Endothelial cell of umbilical vein (primary cell): ENCODE results near the gene RABEPK.
"Not testable (repeated sequence)": the region's sequence is repeated elsewhere in the genome, so short reads cannot be mapped to it uniquely, and the experiment has no call there.

Source experiments
- EZH2 ChIP-seq: IDR thresholded peaks from 2 replicates; pipeline ENCODE4 v1.6.1; 2012; ENCODE audit warnings: borderline replicate concordance, low read depth, mild to moderate bottlenecking, moderate library complexity, low read length, inconsistent platforms; ENCODE audit not compliant: severe bottlenecking
- JUN ChIP-seq: IDR thresholded peaks from 2 replicates; pipeline ENCODE4 v1.6.1; 2011; ENCODE audit warnings: borderline replicate concordance, low read depth; ENCODE audit not compliant: insufficient read length, insufficient read depth
- MYC ChIP-seq: IDR thresholded peaks from one replicate; pipeline ENCODE4 v1.6.1; 2011; ENCODE audit warnings: mild to moderate bottlenecking, low read depth, low read length
- POLR2A ChIP-seq: IDR thresholded peaks from 2 replicates; pipeline ENCODE4 v1.6.1; 2012; ENCODE audit warnings: low read depth, mild to moderate bottlenecking, control low read depth, low read length
- POLR2AphosphoS5 ChIP-seq: IDR thresholded peaks from 2 replicates; pipeline ENCODE4 v1.6.1; 2012; ENCODE audit warnings: low read depth, mild to moderate bottlenecking, control low read depth, low read length, moderate library complexity; ENCODE audit not compliant: insufficient read depth
- TF ChIP-seq, protein P1 (sequence below), 2 donors: IDR thresholded peaks; 1 replicate in 1 of 2; 2 replicates in 1 of 2; pipeline ENCODE4 v1.5.1; 2011; ENCODE audit warnings: low read length in 2 of 2, mild to moderate bottlenecking in 2 of 2, moderate library complexity in 2 of 2, control low read depth in 1 of 2, inconsistent platforms in 1 of 2, low read depth in 1 of 2; ENCODE audit not compliant: insufficient read depth in 1 of 2; ENCODE audit errors: extremely low read depth in 1 of 2
- TF ChIP-seq, protein P2 (sequence below): IDR thresholded peaks from 2 replicates; pipeline ENCODE4 v1.6.1; 2011; ENCODE audit not compliant: insufficient read depth, insufficient read length

DNA sequence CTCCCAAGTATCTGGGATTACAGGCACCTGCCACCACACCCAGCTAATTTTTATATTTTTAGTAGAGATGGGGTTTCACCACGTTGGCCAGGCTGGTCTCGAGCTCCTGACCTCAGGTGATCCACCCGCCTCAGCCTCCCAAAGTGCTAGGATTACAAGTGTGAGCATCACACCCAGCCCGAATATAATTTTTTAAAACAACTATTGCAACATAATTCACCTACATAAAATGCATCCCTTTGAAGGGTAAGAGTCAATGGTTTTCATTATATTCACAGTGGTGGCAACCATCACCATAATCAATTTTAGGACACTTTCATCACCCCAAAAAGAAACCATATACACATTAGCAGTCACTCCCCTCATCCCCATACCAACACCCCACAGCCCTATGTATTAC lies 20.6 kb upstream of the RABEPK start:
- not testable (repeated sequence) for TF ChIP-seq POLR2AphosphoS5, POLR2A, MYC, EZH2, JUN
- TF ChIP-seq, protein P1, sequence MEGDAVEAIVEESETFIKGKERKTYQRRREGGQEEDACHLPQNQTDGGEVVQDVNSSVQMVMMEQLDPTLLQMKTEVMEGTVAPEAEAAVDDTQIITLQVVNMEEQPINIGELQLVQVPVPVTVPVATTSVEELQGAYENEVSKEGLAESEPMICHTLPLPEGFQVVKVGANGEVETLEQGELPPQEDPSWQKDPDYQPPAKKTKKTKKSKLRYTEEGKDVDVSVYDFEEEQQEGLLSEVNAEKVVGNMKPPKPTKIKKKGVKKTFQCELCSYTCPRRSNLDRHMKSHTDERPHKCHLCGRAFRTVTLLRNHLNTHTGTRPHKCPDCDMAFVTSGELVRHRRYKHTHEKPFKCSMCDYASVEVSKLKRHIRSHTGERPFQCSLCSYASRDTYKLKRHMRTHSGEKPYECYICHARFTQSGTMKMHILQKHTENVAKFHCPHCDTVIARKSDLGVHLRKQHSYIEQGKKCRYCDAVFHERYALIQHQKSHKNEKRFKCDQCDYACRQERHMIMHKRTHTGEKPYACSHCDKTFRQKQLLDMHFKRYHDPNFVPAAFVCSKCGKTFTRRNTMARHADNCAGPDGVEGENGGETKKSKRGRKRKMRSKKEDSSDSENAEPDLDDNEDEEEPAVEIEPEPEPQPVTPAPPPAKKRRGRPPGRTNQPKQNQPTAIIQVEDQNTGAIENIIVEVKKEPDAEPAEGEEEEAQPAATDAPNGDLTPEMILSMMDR (IDR thresholded peaks at IDR 0.05; ENCODE audit: extremely low read depth in 1 of 2, insufficient read depth in 1 of 2, low read depth in 1 of 2, low read length in 2 of 2): not testable (repeated sequence)
- TF ChIP-seq, protein P2, sequence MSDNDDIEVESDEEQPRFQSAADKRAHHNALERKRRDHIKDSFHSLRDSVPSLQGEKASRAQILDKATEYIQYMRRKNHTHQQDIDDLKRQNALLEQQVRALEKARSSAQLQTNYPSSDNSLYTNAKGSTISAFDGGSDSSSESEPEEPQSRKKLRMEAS: not testable (repeated sequence)
